HG03045 (cell line): ENCODE measurements around the gene ACTMAP.

Source experiments
- ATAC-seq: cut with Tn5 transposase; IDR thresholded peaks from one replicate; pipeline ENCODE4 v1.9.1; 2021; ENCODE audit warnings: mild to moderate bottlenecking, moderate library complexity; ENCODE audit not compliant: unreplicated experiment

Gene ACTMAP

DNA sequence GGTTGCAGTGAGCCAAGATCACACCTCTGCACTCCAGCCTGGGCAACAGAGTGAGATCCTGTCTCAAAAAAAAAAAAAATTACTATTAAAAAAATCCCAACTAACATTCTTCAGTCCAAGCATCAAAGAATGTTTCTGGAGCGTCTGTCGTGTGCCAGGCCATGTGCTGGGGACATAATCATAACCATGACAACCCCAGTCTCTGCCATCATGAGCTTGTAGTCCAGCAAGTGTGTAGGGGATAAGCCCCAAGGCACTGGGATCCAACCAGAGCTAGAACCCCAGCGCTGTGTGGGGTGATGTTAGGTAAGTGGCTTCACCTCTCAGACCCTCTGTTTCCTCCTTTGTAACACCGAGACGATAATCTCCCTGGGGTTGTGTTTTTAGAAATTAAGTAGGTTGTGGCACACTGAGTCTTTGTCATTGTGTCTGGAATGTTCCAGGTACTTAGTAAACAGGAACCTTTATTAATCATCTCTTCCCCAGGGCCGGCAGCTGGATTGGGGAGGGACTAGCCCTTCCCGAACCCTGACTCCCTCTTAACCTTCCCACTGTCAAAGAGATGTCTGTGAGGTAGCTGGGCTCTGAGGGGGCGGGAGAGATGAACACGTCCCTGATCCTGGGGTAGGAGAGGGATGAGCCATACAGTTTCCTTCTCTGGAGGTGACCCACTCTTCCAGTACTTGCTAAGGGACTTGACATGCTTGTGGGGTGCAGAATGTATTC lies 28.2 kb downstream of the ACTMAP start:
- no peak for ATAC-seq

DNA sequence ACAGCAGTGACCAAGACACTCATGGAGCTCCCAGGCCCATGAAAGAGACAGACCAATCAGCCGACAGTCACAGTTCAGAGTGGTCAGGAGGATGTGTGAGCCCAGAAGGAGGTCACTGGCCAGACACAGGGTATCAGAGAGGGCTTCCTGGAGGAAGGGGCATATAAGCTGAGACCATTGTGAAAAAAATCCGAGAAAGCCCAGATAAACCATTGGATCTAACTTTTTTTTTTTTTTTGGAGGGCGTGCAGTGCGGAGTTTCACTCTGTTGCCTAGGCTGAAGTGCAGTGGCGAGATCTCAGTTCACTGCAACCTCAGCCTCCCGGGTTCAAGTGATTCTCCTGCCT lies 29.2 kb downstream of the ACTMAP start:
- ATAC-seq, result no peak

DNA sequence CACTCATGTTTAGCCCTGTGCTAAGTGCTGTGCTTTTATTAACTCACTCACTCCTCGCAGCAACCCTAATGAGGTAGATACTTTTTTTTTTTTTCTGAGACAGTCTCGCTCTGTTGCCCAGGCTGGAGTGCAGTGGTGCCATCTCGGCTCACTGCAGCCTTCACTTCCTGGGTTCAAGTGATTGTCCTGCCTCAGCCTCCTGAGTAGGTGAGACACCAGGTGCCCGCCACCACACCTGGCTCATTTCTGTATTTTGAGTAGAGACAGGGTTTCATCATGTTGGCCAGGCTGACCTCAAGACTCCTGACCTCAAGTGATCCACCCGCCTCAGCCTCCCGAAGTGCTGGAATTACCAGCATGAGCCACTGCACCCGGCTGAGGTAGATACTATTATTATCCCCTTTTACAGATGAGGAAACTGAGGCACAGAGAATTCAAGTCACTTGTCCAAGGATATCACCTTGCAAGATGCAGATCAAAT lies 30.8 kb downstream of the ACTMAP start:
- ATAC-seq, result no peak

DNA sequence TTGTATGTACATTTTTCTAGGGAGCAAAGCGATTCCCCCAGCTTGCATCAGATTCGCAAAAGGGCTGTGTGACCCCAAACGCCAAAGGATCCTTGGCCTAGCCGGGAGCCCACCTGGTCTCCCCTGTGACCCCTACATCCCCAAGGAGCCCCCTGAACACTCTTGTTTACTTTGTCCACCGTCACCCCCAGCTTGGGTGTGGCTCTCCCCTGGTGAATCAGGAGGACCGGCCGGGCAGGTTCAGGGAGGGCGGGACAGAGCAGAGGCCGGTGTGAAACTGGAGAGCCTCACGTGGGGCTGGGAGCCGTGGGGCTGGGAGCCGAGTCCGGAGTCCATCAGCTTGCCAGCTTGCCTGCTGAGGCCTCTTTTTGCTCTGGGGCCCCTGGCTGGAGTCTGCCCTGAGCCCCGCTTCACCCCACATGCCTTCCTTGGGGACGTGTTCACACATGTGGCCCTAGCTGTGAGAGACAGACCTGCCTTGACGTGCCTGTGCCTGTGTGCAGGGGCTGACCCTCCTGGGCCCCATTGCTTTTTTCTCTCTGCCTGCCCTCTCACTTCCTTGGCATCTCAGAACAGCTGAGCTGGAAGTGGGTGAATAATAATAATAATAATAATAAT lies 31.4 kb downstream of the ACTMAP start:
- ATAC-seq, result no peak

DNA sequence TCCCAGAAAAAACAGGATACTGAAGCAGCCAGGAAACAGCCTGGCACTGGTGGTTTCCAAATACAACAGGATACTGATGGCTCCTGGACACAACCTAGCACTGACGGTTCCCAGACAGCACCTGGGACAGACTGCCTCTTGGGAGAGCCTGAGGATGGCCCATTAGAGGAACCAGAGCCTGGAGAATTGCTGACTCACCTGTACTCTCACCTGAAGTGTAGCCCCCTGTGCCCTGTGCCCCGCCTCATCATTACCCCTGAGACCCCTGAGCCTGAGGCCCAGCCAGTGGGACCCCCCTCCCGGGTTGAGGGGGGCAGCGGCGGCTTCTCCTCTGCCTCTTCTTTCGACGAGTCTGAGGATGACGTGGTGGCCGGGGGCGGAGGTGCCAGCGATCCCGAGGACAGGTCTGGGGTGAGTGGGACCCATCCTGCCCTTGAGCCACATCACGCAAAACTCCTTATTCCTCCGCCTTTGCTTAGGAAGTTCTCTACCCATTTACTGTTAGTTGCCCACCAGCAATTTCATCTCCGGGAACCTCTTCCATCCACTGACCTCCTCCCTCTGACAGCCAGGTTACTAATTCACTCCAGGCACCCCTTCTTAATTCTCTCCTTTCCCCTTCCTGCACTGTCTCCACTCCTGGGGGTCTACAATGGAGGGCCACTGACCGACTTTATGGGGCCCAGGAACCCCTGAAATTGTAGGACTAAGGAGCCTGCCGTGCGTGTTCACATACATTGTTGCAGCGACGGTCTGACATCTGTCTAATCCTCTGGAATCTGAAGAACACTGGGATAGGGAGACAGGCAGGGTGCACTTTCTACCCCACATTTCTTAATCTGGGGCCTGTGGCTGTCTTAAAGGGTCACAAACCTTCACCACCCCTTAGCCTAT lies 32.1 kb downstream of the ACTMAP start:
- no peak for ATAC-seq

DNA sequence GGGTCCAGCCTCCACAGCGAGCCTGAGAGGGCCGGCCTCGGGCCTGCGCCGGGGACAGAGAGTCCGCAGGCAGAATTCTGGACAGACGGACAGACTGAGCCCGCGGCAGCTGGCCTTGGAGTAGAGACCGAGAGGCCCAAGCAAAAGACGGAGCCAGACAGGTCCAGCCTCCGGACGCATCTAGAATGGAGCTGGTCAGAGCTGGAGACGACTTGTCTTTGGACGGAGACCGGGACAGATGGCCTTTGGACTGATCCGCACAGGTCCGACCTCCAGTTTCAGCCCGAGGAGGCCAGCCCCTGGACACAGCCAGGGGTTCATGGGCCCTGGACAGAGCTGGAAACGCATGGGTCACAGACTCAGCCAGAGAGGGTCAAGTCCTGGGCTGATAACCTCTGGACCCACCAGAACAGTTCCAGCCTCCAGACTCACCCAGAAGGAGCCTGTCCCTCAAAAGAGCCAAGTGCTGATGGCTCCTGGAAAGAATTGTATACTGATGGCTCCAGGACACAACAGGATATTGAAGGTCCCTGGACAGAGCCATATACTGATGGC lies 32.9 kb downstream of the ACTMAP start:
- no peak for ATAC-seq

DNA sequence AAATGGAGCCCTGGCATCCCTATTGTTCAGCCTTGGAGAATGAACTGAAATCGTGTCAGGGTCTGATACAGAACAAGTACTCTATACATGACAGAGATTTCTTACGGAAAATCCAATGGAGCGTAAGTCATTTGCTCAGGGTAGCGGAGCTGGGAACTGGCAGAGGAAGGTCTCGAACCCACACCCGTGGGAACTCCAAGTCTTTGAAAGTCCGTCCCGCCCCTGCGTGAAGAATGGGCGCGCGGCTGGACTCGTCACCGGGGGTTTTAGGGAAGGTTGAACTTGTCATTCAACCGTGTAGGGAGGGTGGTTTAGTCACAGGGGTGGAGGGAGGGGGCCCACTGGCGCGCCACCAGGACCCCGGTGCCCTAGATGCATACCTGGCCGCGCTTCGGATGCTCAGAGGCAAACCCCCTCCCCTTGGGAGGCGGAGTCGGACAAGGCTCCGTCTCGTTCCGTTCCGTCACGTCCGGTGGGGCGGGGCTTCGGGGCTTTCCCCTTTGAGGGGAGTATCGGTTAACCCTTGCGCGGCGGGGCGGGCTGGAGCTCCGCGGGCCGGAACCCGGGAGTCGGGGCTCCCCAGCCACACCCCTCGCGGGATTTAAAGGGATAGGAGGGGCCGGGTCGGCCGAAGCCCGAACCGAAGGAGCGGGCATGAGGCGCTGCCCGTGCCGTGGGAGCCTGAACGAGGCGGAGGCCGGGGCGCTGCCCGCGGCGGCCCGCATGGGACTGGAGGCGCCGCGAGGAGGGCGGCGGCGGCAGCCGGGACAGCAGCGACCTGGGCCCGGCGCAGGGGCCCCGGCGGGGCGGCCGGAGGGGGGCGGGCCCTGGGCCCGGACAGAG lies 33.6 kb downstream of the ACTMAP start, which contains the start of the genes COQ8B and ITPKC:
COQ8B (minus strand) TSS at position 405 of the 843 bp plus-strand sequence. CDS start 2,254 bp downstream, outside the sequence.
ITPKC (plus strand) TSS at position 631 of the 843 bp plus-strand sequence; CDS start at position 655, 24 bp downstream.
- ATAC-seq, result peak; percentile 75

DNA sequence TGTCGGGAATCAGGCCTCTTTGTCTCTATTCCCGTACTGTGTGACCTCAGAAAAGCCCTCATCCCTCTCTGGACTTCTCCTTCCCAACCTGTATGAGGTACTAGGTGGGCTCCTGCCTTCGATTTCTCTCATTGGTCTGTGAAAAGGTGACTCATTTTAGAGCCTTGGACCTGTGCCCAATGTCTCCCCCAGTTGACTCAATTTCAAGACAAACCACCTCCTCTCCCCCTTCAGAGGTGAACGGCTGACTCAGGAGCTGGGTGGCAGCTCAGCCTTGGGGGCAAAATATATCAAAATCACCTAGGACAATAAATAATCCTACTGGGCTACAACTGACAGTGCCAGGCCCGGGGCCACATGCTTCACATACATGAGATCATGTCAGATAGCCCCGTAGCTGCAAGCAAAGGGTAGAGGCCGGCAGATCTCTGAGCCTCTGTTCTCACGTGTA lies 34.2 kb downstream of the ACTMAP start:
- ATAC-seq, result no peak

DNA sequence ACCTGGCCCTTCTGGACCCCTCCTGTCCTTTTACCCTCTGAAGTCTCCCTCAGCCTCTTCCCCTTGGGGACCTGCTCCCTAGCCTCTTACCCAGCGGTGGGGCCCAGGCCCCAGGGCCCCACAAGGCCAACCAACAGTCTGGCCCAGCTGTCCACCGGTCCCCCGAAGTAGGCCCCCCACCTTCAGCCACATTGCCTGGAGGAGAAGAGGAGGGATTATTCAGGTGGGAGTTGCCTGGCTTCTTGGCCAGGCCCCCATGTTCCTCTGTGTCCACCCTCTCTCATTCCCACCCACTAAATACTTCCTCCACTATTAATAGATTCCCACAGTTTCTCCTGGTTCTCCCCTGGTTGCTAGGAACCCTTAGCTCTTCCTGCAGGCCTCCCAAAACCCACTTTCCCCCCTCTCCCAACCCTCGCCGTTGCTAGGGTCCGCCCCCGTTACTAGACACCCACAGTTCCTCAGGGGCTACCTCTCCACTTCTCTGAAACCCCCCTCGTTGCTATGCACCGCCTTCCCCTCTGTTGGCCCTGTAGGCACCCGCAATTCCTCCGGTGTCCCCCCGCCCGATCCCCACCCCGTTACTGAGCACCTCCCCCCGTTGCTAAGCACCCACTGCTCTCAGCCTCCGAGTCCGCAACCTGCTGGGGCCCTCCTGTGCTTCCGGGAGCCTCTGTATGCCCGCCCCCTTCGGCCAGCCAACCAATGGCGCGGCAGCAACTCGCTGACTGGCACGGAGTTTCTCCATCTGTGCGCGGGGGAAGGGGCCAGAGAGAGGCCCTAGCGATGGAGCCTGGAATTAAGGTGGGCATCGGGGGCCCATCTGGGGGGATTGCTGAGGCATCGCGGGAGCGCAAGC lies 35.6 kb downstream of the ACTMAP start:
- ATAC-seq, result peak; percentile 50

DNA sequence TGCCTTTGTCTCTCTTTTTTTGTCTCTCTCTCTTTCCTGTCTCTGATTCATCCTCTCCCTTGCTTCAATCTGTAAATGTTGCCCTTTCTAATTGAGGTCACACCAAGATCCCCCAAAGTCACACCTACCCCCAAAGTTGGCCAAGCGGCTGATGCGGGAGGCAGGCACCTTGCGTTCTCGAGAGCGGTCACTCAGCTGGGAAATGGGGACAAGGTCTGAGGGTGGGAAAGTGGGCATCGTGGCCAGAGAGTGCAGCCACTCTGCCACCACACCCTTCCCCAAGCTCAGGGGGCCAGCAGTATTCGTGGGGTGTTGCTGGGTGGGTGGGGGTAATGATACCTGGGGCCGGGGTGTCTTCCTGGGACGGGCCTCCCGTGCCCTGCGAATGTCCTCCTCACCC lies 36.3 kb downstream of the ACTMAP start:
- no peak for ATAC-seq

DNA sequence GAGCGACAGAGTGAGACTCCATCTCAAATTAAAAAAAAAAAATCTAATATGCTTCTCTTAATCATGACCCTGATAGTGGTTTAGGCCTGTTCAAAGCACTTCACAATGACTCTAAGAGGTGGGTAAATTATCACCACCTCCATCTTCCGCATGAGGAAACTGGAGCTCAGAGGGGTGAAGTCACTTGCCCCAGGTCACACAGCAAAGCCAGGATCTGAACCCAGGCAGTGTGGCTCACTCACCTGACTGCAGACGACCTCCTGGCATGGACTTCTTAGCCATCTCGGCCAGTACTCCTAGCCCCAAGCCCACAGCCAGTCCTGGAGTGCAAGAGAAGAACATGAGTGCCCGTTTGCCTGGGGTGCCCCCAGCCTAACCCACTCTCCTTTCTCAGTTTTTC lies 40.5 kb downstream of the ACTMAP start:
- no peak for ATAC-seq

DNA sequence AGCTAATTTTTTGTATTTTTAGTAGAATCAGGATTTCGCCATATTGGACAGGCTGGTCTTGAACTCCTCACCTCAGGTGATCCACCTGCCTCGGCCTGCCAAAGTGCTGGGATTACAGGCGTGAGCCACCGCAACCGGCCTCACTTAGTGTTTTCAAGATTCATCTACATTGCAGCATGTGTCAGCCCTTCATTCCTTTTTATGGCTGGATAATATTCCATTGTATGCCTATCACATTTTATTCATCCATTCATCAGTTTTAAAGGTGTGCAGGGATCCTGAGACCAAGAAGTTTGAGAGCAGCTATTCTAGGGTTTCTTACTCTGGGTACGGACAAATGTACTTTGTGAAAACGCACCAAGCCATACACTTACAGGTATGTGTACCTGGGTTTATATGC lies 42.7 kb downstream of the ACTMAP start:
- no peak for ATAC-seq

DNA sequence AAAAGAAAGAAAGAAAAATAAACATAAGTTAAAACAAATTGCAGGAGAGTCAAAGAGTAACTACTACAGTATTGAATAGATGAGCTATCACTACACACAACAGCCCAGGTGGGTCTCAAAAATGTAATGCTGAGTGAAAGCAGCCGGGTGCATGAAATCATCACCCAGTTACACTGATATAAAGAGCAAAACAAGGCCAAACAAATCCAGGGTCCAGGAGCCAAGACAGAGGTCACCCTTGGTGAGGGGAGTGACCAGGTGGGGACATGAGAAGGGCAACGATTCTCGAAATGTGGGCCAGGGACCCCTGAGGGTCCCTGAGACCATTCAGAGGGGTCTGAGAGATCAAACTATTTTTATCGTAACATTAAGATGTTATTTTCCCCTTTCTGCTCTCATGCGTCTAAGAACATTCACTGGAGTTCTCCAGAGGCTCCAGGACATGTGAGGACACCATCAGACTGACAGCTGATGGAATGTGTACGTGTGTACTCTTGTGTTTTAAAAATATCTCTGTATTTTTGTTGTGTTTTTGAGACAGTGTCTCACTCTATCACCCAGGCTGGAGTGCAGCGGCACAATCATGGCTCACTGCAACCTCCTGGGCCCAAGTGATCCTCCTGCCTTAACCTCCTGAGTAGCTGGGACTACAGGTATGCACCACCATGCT lies 44.2 kb downstream of the ACTMAP start:
- no peak for ATAC-seq

DNA sequence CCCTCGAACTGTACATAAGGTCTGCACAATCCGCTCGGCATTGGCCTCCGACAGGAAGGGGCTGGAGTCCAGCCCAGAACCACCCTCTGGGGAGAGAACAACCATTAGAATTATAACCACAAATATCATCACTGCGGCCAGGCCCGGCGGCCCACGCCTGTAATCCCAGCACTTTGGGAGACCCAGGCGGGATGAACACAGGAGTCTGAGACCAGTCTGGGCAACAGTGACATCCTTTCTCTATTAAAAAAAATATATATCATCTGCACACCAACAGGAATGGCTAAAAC lies 45.0 kb downstream of the ACTMAP start:
- ATAC-seq, result no peak

DNA sequence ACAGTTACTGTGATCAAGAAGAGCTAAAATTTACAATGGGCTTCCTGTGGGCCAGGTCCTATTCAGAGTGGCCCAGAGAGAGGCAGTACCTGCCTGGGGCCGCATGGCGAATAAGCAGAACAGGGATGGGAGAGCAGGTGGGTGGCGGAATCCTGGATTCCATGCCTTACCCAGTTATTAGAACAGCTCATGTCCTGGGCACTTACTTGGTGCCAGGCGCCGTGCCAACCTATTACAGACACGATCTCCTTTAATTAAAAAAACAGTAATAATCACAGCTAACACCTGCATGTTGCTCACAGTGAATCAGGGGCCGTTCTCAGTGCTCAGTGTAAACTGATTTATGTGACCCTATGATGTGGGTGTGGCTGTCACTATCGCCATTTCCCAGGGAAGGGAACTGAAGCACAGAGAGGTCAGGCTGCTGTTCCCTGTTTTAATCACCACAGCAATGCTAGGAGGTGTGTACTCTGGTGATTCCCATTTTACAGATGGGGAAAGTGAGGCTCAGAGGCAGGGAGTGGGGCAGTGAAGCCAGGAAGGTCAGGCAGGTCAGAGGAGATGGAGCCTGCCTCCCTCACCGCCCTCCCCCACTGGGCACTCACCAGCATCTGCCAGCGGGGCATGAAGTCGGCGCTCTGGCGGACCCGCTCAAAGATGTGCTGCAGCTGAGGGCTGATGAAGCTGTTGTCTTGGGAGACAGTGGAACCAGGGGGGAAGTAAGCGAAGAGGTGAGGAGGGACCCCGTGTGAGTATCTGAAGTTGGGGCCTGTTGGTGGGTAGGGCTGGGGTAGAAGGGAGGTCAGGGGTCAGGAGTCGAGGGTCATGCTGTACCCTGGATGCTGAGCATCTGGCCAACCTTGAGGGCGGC lies 45.6 kb downstream of the ACTMAP start:
- ATAC-seq, result no peak

DNA sequence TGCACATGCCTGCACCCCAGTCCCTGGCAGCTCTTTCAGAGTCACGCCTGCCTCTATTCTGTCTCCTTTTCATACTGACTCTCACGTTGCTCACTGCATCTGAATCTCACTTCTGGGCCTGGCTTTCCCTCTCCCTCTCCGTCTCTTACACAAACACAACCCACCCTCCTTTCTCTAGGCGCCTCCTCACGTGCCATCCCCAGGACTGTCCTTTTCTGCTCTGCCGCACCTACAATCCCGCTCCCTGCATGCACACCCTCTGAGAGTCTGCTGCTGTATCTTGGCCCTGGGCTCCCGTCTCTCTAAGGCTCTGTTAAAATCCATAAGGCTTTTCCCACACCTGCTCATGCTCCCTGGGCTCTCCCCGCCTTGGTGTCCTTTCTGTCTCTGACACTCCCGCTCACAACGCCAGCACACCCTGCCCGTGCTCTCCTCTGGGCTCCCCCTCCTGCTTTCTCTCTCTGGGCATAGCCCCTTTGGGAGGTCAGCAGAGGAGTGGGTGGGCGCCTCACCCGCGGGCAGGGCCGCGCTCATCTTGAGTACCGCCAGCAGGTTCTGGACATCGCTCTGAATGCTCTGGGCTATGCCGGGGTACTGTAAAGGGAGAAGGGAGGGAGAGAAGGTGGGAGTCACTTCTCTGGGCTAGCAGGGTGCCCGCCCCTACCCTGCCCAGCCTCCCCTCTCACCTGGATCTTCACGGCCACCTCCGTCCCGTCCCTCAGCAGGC lies 47.1 kb downstream of the ACTMAP start:
- no peak for ATAC-seq

DNA sequence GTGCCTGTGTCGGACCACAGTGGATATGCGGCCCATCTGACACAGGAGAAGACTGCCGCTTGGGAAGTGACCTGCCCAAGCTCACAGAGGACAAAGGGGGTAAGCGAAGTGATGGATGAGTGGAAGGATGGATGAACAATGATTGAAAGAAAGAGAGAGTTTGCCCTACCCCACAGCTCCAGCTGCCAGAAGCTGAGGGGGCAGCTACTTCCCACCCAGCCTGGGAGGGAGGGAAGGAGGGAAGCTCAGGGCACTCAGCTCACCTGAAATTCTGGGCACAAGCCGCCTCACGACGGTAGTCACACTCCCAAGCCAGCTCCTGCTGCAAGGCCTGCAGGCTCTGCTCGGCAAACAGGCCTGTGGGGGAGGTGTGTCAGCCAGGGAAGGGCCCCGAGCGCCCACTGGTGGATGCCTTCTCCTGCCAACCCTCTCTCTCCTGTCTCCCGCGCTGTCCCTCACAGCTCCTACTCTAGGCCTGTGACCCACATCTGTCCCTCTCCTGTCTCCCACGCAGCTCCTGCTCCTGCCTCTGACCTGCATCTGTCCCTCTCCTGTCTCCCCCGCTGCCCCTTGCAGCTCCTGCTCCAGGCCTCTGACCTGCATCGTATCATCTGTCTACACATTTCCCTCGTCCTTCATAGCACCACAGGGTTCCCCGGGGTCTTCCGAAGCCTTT lies 47.8 kb downstream of the ACTMAP start:
- no peak for ATAC-seq
